Bone marrow (tissue), 2 donors: ENCODE measurements around the gene OXT.

Experiments
- DNase-seq, 2 donors: peaks; one replicate each; lab custom pipeline; 2025; lab: John Stamatoyannopoulos, UW

OXT gene

DNA sequence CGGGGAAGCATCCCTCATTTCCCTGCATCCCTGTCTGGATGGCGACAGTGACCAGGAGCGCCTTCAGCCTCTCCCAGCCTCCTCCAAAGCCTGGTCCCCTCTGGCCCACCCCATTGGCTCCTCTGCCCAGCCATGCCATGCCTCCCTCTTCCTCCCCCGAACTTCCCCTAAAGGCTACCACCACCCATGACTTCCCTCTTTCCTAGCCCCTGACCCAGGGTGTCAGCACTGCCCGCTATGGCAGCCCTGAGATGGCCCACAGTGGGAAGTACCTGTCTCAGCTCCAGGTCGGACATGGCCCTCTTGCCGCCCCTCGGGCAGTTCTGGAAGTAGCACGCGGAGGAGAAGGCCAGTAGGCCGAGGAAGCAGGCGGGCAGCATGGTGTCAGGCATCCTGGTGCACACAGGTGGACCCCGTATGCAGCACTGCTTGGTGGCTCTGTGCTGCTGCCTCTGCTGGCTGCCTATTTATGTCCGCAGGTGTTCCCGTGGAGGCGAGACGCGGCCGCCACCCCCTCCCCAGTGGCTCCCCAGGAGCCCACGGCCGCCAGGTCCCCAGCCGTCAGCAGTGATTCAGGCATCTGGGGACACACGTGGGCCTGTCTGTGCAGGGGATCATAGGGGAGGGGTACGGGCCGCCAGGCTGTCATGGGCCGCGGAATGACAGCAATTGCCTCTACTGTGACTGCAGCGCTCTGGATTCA is 13.0 kb downstream of the OXT start, which contains the start of gene AVP:
TSS of gene AVP (minus strand) at position 442 of the 703 bp plus-strand sequence. CDS start at position 392, 50 bp downstream.
- no peak for DNase-seq

DNA sequence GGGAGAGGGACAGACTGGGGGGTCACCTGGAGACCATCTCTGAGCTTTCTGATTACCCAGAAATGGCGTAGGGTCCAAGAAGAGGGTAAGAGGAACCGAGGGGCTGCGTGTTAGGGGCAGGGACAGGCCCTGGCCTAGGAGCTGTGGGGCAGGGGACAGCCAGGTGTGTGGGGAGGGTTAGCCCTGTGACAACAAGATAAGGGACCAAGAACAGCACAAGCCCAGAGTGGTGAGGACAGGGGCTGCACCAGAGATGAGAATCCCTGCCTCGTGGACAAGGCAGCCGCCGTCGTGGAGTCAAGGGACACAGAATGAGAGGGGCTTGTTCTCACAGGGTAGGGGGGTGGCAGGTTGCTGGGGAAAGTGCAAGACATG is 13.6 kb downstream of the OXT start:
- DNase-seq: no peak

DNA sequence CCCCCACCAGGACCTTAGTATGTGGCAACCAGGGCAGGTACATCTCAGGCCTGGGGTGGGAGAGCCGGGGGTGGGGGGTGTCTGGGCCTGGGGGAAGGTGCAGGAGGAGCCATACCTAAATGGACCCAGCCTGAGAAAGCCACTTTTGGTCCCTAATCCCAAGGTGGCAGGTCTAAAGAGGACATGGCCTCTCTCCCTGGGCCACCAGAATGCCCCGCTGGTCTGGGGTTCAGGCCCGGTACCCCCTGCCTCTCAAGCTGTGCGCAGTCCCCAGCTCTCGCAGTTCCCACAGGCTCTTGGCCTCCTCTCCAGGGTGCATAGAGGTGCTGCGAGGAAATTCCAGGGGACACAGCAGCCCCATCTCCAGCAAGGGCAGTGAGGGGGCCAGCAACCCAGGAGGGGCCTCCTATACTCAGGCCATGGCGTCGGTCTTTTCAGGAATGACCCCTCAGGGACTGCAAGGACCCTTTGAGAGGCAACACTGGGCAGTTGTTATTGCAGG is 14.2 kb downstream of the OXT start:
- no peak for DNase-seq

- no peak for DNase-seq
Measured at GRCh38 chr20:3088031-3088430, 16.6 kb downstream of the OXT start.

GRCh38 chr20:3090565-3090964 is 19.1 kb downstream of the OXT start:
- peak in 1 of 2 donors; percentile 87 for DNase-seq

GRCh38 chr20:3092611-3093379 is 21.4 kb downstream of the OXT start:
- DNase-seq: peak in 1 of 2 donors; percentile 83

DNA sequence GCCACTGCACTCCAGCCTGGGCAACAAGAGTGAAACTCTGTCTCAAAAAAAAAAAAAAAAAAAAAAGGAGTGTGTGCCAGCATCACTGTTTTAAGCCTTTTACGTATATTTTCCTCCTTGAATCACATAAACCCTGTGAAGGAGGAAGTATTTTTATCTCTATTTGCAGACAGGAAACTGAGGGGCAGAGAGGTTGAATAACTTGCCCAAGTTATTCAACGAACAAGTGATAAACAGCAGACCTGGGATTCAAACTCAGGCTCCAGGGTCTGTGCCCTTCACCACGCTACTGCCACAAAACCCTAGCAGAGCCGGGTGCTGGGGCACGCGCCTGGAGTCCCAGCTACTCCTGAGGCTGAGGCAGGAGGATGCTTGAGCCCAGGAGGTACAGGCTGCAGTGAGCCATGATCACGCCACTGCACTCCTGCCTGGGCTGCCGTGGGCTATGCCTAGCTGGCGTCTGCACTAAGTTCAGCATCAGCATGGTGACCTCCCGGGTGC is 22.5 kb downstream of the OXT start:
- peak in 1 of 2 donors; percentile 94 for DNase-seq

GRCh38 chr20:3094848-3095629 is 23.6 kb downstream of the OXT start:
- no peak for DNase-seq

DNA sequence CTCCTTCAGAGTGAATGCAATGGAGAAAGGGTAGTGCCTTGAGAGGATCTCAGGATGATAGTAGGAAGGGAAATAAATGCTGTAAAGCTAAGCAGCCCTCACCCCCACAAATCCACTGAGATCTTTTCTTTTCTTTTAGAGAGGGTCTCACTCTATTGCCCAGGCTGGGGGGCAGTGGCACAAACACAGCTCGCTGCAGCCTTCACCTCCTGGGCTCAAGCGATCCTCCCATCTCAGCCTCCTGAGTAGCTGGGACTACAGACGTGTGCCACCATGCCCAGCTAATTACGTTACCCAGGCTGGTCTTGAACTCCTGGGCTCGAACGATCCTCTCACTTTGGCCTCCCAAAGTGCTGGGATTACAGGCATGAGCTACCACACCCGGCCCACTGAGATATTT is 29.1 kb downstream of the OXT start:
- DNase-seq: no peak

- DNase-seq: no peak
Measured at GRCh38 chr20:3101251-3101650, 29.8 kb downstream of the OXT start.

- DNase-seq: no peak
Measured at GRCh38 chr20:3101737-3102574, 30.5 kb downstream of the OXT start.

DNA sequence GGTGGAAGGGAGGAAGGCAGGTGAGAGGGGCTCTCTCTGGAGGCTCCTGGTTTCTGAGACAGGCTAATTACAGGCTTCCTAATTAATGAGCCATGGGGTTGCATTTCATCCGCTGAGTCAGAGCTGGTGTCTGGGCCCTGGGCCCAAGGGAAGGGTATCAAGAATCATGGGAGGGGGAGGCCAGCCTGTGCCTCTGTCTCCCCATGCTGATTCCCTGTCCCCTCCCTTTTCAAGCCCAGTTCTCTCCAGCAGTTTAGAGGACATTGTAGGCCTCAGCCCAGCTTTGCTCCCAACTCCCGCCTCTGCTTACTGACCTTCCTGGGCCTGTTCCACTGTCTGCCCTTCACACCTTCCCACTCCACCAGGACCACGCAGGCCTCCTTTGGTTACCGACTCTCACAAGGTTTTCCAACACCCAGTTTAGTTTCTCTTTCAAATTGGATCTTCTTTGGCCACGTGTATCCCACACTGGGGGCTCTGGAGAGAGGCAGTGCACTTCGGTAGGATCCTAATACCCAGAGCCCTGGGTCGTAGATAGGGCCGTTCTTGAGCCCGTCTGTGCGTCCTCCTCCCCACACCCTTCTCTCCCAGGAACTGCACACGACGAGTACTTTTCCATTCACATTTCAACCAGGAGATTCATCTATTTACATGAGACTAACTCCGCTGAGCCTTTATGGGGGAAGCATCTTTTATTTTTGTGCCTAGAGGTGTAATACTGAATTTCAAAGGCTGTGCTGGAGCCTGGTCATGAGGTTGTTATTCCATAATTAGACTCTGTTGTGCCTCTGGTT is 31.4 kb downstream of the OXT start:
- DNase-seq: no peak

GRCh38 chr20:3103369-3104032 is 32.1 kb downstream of the OXT start:
- DNase-seq: no peak

DNA sequence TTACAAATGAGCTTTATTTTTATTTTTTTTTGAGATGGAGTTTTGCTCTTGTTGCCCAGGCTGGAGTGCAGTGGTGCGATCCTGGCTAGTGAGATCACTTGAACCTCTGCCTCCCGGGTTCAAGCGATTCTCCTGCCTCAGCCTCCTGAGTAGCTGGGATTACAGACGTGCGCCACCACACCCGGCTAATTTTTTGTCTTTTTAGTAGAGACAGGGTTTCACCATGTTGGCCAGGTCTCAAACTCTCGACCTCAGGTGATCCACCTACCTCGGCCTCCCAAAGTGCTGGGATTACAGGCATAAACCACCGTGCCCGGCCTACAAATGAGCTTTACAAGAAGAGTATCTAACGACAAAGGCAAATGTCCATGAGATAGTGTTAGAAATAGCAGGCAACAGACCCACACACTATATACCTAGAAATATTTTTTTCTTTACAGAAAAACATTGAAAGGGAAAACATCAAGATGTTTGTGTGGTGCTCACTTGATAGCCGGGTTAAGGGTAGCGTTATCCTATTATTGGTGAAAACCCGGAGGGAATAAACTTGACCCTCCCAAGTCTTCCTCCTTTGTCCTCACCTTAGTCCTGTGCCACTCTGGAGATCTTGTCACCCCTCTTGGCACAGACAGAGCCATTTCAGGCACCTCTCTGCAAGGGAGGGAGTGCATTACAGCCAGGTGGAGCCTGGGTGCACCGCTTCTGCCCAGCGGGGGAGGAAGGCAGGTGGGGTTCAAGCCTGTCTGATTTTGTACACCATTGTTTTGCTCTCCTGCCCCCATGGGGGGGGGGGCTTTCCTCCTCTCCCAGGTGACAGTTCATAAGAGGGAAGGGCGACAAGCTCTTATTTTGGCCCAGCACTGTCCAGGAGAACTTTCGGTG is 34.1 kb downstream of the OXT start:
- DNase-seq: no peak

DNA sequence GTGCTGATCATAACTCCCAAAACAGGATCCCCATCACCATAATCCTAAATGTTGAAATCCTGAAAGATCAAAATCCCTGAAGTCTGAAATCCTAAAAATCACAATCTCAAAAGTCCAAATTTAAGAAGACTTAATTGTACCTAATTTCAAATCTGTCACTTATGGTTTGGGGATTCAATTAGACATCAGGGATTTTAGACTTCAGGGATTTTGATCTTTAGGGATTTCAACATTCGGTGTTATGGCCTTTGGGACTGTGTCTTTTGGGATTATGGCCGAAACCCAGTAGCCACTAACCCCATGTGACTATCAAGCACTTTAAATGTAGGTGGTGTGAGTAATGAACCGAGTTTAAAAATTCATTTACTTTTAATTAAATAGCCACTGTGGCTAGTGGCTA is 34.8 kb downstream of the OXT start:
- no peak for DNase-seq

DNA sequence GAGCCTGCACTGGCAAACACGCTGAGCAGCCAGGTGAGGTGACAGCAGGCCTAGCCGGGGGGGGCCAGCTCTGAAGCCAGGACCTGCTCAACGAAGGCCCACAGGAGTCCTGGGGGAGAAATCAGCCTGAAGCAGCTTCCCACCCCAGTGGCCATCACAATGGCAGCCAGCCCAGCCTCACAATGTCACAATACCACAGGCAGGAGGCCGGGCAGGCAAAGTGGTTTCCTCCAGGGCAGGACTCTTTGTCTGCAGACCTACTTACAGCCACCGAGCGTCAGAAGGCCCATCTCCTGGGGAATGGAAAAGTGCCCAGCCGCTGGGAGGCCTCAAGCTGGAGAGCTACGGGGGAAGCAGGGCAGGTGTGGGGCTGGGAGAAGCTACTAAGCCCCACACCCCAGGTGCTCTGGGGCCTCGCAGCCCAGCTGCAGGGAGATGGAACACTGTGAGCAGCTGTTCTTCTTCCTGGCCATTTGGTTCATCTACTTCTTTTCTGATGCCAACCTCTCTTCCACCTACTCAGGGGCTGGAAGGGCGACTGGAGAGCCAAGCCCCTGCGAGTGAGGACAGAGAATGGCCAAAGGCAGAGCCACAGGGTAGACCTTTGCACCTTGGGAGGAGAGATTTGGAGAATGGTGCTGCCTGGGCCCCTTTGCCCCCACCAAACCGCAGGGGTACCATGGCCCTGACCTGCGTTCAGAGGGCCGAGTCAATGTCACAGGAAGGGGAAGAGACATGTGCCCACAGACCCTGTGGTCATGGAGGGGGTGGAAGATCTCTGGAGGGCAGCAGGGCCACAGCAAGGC is 35.4 kb downstream of the OXT start:
- no peak for DNase-seq

DNA sequence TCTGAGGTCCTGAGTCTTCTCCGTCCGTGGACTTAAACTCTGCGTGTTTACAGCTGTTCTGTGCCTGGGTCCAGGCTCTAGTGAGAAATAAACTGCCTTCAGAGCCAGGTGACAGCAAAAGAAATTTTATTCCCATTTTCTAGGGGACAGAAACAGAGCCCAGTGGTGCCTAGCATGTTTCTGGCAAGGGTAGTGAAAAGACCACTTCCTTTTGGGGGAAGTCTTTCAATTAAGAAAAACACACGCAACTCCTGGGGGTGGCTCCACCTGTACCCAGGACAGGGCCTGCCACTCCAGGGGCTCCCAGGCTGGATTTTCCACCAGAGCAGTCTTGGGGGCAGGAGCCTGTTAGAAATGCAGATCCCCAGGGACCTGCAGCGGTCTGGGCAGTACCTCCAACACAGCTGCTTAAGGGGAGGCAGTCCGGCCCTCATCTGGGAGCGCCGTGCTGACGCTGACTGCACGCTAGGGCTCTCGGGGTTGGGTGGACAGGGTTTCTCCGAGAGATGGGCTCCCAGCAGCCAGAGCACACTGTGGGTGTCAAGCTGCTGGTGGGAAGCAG is 36.1 kb downstream of the OXT start:
- no peak for DNase-seq
